Measurements from ENCODE around the gene G6PD. TPM values are rescaled to one million over a fixed set of nuclear protein-coding genes. Genes with fewer than 3 reads are reported as not detected.
"Not testable (repeated sequence)": the region's sequence is repeated elsewhere in the genome, so short reads cannot be mapped to it uniquely, and the experiment has no call there.

The G6PD gene
- total and polyA plus RNA-seq, 4 donors, result 1.9 to 23.6 (median 5.5) TPM

GRCh38 chrX:154594491-154594890 lies 47.8 kb upstream of the G6PD start:
- peaks cover 0 to 5% (median 0%) of the 10 kb centered on the region in 4 donors for H3K27me3 ChIP-seq (ENCODE audit: control insufficient read depth in 4 of 4, insufficient read depth in 4 of 4, low read length in 3 of 4)
- H3K36me3 ChIP-seq (ENCODE audit: control insufficient read depth in 4 of 4, insufficient read depth in 3 of 4, low read depth in 1 of 4, low read length in 3 of 4), result no peaks in the 10 kb centered on the region
- no peaks in the 10 kb centered on the region for H3K4me1 ChIP-seq (ENCODE audit: control insufficient read depth in 4 of 4, insufficient read depth in 4 of 4, low read length in 3 of 4)
- DNase-seq (ENCODE audit: low spot score), result no peak
- H3K4me3 ChIP-seq (ENCODE audit: low read depth in 1 of 3, low read length in 3 of 3), result no peak overlapping the region
- no peak overlapping the region for H3K27ac ChIP-seq (ENCODE audit: low read depth in 1 of 2, low read length in 2 of 2)
- no peak overlapping the region for H3K9ac ChIP-seq (ENCODE audit: low read depth in 1 of 2, low read length in 2 of 2)
- peaks cover 0 to 3% (median 0%) of the 10 kb centered on the region in 4 donors for H3K9me3 ChIP-seq (ENCODE audit: control insufficient read depth in 4 of 4, low read length in 3 of 4)
- TF ChIP-seq CTCF (IDR thresholded peaks at IDR 0.05; ENCODE audit: low read depth, low read length, missing input control), result no peak
- TF ChIP-seq FOXA2 (IDR thresholded peaks at IDR 0.05), result no peak
- TF ChIP-seq HNF4A (conservative IDR thresholded peaks at IDR 0.05), result no peak
- TF ChIP-seq ZBTB33 (IDR thresholded peaks at IDR 0.05), result no peak
- TF ChIP-seq SP1 (IDR thresholded peaks at IDR 0.05), result no peak
- 82% methylated on average over 4 of the region's 4 CpGs for WGBS

- no peak overlapping the region for H3K9ac ChIP-seq (ENCODE audit: low read depth in 1 of 2, low read length in 2 of 2)
- TF ChIP-seq HNF4G (IDR thresholded peaks at IDR 0.05) (no peak), ZBTB33 (IDR thresholded peaks at IDR 0.05) (no peak), FOXA2 (IDR thresholded peaks at IDR 0.05) (no peak), EGR1 (IDR thresholded peaks at IDR 0.05; ENCODE audit: low read depth in 2 of 2) (no peak), RAD21 (IDR thresholded peaks at IDR 0.05) (no peak)
- DNase-seq (ENCODE audit: low spot score), result no peak
- H3K9me3 ChIP-seq (ENCODE audit: control insufficient read depth in 4 of 4, low read length in 3 of 4), result peaks cover 0 to 3% (median 0%) of the 10 kb centered on the region in 4 donors
- WGBS, result 92% methylated on average over 5 of the region's 5 CpGs
- peaks cover 0 to 5% (median 0%) of the 10 kb centered on the region in 4 donors for H3K27me3 ChIP-seq (ENCODE audit: control insufficient read depth in 4 of 4, insufficient read depth in 4 of 4, low read length in 3 of 4)
- H3K4me1 ChIP-seq (ENCODE audit: control insufficient read depth in 4 of 4, insufficient read depth in 4 of 4, low read length in 3 of 4), result no peaks in the 10 kb centered on the region
- no peak overlapping the region for H3K4me3 ChIP-seq (ENCODE audit: low read depth in 1 of 3, low read length in 3 of 3)
- no peaks in the 10 kb centered on the region for H3K36me3 ChIP-seq (ENCODE audit: control insufficient read depth in 4 of 4, insufficient read depth in 3 of 4, low read depth in 1 of 4, low read length in 3 of 4)
- no peak overlapping the region for H3K27ac ChIP-seq (ENCODE audit: low read depth in 1 of 2, low read length in 2 of 2)
These were observed 46.6 kb upstream of the G6PD start for GRCh38 chrX:154593201-154593600.

GRCh38 chrX:154592505-154592904 lies 45.9 kb upstream of the G6PD start:
- Histone ChIP-seq H3K9me3 (ENCODE audit: control insufficient read depth in 4 of 4, low read length in 3 of 4) (peaks cover 0 to 3% (median 0%) of the 10 kb centered on the region in 4 donors), H3K9ac (ENCODE audit: low read depth in 1 of 2, low read length in 2 of 2) (no peak overlapping the region), H3K4me3 (ENCODE audit: low read depth in 1 of 3, low read length in 3 of 3) (no peak overlapping the region), H3K36me3 (ENCODE audit: control insufficient read depth in 4 of 4, insufficient read depth in 3 of 4, low read depth in 1 of 4, low read length in 3 of 4) (no peaks in the 10 kb centered on the region), H3K4me1 (ENCODE audit: control insufficient read depth in 4 of 4, insufficient read depth in 4 of 4, low read length in 3 of 4) (no peaks in the 10 kb centered on the region), H3K27me3 (ENCODE audit: control insufficient read depth in 4 of 4, insufficient read depth in 4 of 4, low read length in 3 of 4) (peaks cover 0 to 5% (median 0%) of the 10 kb centered on the region in 4 donors), H3K27ac (ENCODE audit: low read depth in 1 of 2, low read length in 2 of 2) (no peak overlapping the region)
- 92% methylated on average over 5 of the region's 5 CpGs for WGBS
- no peak for DNase-seq (ENCODE audit: low spot score)
- TF ChIP-seq NR2F2 (IDR thresholded peaks at IDR 0.05) (no peak), GABPA (IDR thresholded peaks at IDR 0.05 in 1 of 2, conservative IDR thresholded peaks at IDR 0.05 in 1 of 2) (no peak), FOXA1 (IDR thresholded peaks at IDR 0.05) (no peak), RXRA (IDR thresholded peaks at IDR 0.05) (no peak), FOXA2 (IDR thresholded peaks at IDR 0.05) (no peak), EGR1 (IDR thresholded peaks at IDR 0.05; ENCODE audit: low read depth in 2 of 2) (no peak), CTCF (IDR thresholded peaks at IDR 0.05; ENCODE audit: low read depth, low read length, missing input control) (no peak), YY1 (IDR thresholded peaks at IDR 0.05) (no peak)

- not testable (repeated sequence) for H3K36me3 ChIP-seq (ENCODE audit: control insufficient read depth in 4 of 4, insufficient read depth in 3 of 4, low read depth in 1 of 4, low read length in 3 of 4); H3K27ac ChIP-seq (ENCODE audit: low read depth in 1 of 2, low read length in 2 of 2); H3K27me3 ChIP-seq (ENCODE audit: control insufficient read depth in 4 of 4, insufficient read depth in 4 of 4, low read length in 3 of 4); H3K4me3 ChIP-seq (ENCODE audit: low read depth in 1 of 3, low read length in 3 of 3); H3K4me1 ChIP-seq (ENCODE audit: control insufficient read depth in 4 of 4, insufficient read depth in 4 of 4, low read length in 3 of 4); H3K9me3 ChIP-seq (ENCODE audit: control insufficient read depth in 4 of 4, low read length in 3 of 4); H3K9ac ChIP-seq (ENCODE audit: low read depth in 1 of 2, low read length in 2 of 2); DNase-seq (ENCODE audit: low spot score)
- no CpG with 5 or more reads among the region's 13 CpGs for WGBS
These were observed 43.8 kb upstream of the G6PD start for GRCh38 chrX:154590415-154590814.
